Activated CD4-positive, CD25-positive, alpha-beta regulatory T cell (primary cell): Measurements from ENCODE around the gene COG5.

ENCODE experiments used
- DNase-seq, 4 experiments: peaks; one replicate each; lab custom pipeline; 2025; lab: John Stamatoyannopoulos, UW

The COG5 gene

GRCh38 chr7:107563775-107564552, at the start of gene COG5, which contains the start of gene DUS4L:
Gene COG5 (minus strand): TSS chr7:107563920. CDS start chr7:107563896, 24 bp downstream.
Gene DUS4L (plus strand): TSS chr7:107563971. CDS start chr7:107567071, 3,100 bp downstream.
- DNase-seq: peak; percentile 78 to 80 (median 79)

- DNase-seq: no peak
These were observed 49.7 kb upstream of the COG5 start for GRCh38 chr7:107613439-107613838.

GRCh38 chr7:107610323-107610722, 46.6 kb upstream of the COG5 start:
- DNase-seq: no peak

- no peak for DNase-seq
These were observed 46.1 kb upstream of the COG5 start for GRCh38 chr7:107609811-107610261.

GRCh38 chr7:107606303-107606702, 42.6 kb upstream of the COG5 start:
- no peak for DNase-seq

GRCh38 chr7:107605218-107605815, 41.6 kb upstream of the COG5 start:
- no peak for DNase-seq

GRCh38 chr7:107600816-107601215, 37.1 kb upstream of the COG5 start:
- no peak for DNase-seq

- no peak for DNase-seq
These were observed 35.5 kb upstream of the COG5 start for GRCh38 chr7:107599262-107599661.

GRCh38 chr7:107597953-107598352, 34.2 kb upstream of the COG5 start:
- no peak for DNase-seq

GRCh38 chr7:107597582-107597916, 33.8 kb upstream of the COG5 start:
- DNase-seq: no peak

- no peak for DNase-seq
These were observed 33.3 kb upstream of the COG5 start for GRCh38 chr7:107596881-107597581.

GRCh38 chr7:107594961-107595737, 31.4 kb upstream of the COG5 start:
- DNase-seq: no peak

GRCh38 chr7:107593025-107593410, 29.3 kb upstream of the COG5 start:
- DNase-seq: no peak

GRCh38 chr7:107592361-107593024, 28.8 kb upstream of the COG5 start:
- no peak for DNase-seq

- no peak for DNase-seq
These were observed 27.7 kb upstream of the COG5 start for GRCh38 chr7:107591421-107591820.

- DNase-seq: no peak
These were observed 24.9 kb upstream of the COG5 start for GRCh38 chr7:107588529-107589130.

GRCh38 chr7:107584716-107585115, 21.0 kb upstream of the COG5 start:
- DNase-seq: no peak

- DNase-seq: no peak
These were observed 19.2 kb upstream of the COG5 start for GRCh38 chr7:107582875-107583274.

GRCh38 chr7:107581387-107582013, 17.8 kb upstream of the COG5 start:
- DNase-seq: no peak

GRCh38 chr7:107580716-107581383, 17.1 kb upstream of the COG5 start:
- DNase-seq: no peak
